ENCODE results near the gene HSP90B1.
A peak's percentile ranks its signal among the peaks of the same experiment; 100 is the strongest.

The HSP90B1 gene

DNA sequence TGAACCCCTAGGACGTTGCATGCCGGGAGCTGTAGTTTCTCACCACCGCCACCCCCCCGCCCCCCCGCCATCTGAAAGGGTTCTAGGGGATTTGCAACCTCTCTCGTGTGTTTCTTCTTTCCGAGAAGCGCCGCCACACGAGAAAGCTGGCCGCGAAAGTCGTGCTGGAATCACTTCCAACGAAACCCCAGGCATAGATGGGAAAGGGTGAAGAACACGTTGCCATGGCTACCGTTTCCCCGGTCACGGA, 501 bp upstream of the HSP90B1 start:
- no peak for DNase-seq (ENCODE audit: low read depth)

DNA sequence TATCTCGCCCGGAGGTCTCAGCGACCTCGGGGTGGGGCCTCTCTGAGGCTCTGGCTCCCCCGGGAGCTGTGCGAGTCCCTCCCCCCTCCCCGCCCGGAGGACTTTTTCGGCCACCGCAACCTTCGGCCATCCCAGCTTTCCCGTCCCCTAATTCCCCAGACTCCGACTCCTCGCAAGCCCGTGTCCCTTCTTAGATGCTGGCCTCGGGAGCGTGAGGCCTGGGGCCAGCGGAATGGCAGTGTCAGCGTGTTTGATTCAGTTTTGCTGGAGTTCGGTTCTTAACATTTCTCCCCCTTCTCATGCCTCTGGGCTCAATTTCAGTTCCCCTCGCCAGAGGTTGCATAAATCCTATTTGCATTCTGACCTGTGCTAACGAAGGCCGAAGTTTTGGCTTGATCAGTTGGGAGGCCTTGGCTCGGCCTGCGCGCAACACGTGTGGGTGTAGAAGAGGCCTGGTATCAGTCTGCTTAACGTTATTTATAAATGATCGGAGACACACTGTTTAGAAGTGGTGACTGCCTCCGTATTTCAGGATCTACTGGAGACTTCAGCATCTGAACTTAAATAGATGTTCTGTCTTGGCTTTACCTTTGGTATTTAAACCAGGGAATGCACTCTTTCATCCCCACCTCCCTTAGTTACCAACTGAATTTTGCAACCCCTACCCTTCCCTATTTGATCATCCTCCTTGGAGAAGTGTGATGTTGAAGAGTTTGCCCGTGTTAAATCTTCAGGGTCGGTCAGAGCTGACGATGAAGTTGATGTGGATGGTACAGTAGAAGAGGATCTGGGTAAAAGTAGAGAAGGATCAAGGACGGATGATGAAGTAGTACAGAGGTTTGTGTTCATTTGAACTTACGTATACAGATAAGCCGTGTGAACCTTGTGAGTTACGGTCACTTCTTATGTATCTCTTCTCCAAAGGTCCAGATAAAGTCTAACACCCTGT, 851 bp downstream of the HSP90B1 start:
- DNase-seq (ENCODE audit: low read depth): peak; percentile 28

DNA sequence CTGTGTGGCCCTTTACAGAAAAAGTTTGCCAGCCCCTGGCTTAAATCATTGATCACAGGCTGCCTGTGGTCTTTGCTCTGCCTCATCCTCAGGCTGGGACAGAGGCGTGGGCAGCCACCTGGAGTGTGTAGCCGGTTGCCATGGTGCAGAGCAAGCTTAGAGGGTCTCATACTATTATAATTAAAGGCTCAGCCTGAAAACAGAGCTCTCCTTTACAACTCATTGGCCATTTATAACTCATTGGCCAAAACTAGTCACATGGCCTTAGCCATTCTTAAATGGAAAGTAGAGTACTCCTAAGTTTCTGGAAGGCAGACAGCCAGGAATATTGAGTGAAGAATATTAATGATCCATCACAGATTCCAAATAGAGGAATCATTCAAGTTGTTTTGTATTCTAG, 3.0 kb downstream of the HSP90B1 start:
- DNase-seq (ENCODE audit: low read depth): no peak

DNA sequence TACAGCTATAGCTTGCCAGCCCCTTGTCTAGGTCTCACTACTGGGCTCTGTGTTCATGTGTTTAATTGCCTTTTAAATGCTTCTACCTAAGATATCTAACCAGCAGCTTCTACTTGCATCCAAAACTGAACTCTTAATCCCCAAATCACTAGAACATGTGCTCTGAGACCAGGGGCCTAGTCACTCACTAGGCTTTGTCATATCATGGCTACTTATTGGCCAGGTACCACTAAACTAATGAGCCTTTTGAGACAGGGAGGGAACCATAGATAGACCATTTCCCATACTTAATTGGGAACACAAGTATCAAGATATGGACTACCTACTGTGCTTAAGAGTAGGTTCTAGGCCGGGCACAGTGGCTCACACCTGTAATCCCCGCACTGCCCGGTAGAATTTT, 6.5 kb downstream of the HSP90B1 start:
- no peak for DNase-seq (ENCODE audit: low read depth)

DNA sequence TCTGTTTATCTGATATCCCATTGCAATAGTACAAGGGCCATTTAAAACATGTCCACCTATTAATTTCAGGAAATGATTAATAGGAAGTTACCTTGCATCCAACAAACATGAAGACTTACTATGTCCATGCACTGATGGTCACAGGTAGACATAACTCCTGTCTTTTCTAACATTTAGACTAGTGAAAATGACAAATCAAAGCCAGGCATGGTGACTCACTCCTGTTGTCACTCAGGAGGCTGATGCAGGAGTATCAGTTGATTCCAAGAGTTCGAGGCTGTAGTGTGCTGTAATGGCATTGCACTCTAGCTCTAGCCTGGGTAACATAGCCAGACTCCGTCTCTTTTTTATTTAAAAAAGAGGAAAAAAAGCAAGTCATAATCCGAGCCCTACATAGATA, 14.8 kb downstream of the HSP90B1 start:
- no peak for DNase-seq (ENCODE audit: low read depth)

DNA sequence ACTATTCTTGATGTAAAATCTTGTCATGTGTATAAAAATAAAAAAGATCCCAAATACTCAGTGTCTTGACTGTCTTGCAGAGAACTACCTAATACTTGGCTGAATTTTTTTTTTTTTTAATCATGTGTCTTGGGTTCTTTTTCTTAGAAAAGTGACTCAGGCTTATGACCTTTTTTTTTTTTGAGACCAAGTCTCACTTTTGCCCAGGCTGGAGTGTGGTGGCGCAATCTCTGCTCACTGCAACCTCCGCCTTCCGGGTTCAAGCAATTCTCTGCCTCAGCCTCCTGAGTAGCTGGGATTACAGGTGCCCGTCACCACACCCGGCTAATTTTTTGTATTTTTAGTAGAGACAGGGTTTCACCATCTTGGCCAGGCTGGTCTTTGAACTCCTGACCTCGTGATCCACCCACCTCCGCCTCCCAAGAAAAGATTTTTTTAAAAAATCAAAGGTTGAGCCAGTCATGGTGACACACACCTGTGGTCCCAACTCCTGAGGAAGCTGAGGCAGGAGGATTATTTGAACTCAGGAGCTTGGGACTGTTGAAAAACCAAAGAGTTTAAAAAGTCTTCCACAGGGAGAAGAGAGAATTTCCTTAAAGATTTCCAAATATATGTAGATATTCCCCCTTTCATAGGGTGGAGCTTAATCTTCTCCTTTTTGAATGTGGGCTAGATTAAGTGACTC, 17.8 kb downstream of the HSP90B1 start:
- no peak for DNase-seq (ENCODE audit: low read depth)

DNA sequence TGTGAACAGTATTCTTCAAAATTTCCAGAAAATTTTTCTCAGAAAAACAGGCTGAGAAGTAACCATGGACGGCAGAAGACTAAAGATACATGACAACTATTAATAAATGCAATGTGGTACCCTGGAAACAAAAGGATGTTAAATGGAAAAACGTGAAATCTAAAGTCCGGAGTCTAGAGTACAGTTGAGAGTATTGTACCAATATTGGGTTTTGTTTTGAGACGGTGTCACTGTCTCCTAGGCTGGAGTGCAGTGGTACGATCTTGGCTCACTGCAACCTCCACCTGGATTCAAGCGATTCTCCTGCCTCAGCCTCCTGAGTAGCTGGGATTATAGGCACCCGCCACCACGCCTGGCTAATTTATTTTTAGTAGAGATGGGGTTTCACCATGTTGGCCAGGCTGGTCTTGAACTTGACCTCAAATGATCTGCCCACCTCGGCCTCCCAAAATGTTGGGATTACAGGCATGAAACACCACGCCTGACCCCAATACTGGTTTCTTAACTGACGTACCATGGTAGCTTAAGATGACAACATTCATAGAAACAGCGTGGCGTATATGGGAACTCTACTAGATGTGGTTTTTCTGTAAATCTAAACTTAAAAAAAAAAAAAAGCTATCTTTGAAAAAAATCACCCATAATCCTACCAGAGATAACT, 18.7 kb downstream of the HSP90B1 start:
- DNase-seq (ENCODE audit: low read depth): no peak

DNA sequence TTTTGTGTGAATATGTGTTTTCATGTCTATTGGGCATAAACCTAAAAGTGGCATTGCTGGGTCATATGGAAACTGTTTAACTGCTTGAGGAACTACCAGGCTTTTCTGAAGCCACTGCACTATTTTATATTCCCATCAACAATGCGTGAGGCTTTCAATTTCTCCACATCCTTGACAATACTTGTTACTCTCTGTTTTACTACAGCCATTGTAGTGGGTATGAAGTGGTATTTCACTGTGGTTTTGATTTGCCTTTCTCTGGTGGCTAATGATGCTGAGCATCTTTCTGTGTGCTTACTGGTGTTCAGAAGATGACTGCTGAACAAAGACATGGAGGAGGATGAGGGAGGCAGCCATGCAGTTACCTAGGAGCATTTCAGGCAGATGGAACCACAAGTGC, 22.3 kb downstream of the HSP90B1 start:
- DNase-seq (ENCODE audit: low read depth): no peak

DNA sequence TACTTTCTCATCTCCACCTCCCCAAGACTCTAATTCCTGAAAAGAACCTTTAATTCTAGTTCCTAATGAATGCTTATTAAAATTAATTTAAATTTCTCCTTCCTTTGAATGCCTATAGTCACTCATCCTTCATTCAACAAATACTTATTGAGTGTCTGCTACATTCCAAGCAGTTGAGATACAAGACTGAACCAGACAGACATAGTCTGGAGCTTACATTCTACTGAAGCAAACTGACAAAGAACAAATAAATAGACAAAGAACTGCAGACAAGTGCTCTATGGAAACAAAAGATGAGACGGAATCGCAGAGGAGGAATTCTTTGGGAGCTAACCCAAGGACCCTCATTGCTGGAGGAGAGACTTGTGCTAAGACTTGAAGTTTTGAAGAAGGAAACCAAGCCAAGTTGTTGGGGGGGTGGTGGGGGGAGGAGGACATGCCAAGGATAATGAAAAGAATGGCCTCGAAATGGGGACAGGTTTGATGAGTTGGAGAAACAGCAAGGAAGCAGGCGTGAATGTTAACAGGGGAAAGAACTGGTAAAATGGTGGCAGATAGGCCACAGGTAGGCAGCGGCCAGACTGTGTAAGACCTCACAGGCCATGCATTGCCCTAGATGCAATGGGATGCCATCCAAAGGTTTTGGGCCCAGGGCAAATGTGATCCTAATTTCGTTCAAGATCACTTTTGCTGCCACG, 25.8 kb downstream of the HSP90B1 start:
- no peak for DNase-seq (ENCODE audit: low read depth)

DNA sequence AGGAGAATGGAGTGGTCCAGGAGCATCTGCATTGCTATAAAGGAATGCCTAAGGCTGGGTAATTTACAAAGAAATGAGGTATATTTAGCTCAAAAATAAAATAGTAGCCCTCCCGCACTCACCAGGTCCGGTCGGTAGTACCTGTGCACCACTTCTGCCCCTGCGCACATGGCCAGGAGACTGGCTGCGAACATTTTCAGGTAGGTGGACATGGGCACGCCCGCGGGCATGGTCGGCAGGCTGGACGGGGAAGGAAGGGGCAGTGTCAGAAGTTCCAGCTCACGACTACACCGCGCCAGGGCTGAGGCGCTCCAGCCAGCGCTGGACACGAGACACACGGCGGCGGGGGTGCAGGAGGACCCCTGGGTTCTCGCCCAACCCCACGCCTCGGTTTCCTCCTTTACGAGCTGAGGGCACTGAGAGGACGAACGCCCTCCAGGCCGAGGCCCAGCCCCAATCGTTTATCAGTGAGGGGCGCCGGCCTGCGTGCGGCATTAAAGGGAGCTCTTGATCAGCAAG, 26.4 kb downstream of the HSP90B1 start:
- DNase-seq (ENCODE audit: low read depth): no peak

DNA sequence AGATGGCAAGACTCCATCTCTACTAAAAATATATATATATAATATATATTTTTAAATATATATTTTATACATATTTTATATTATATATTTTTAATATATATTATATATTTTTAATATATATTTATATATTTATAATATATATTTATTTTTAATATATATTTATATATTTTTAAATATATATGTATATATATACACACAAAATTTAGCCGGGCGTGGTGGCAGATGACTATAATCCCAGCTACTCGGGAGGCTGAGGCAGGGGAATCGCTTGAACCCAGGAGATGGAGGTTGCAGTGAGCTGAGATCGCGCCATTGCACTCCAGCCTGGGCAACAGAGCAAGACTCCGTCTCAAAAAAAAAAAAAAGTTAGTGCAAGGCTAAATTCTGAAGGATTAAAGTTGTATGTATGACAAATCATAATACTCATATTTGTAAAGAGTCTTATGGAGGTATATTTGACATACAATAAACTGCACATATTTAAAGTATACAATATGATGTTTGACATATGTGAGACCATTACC, 27.7 kb downstream of the HSP90B1 start:
- DNase-seq (ENCODE audit: low read depth): no peak

DNA sequence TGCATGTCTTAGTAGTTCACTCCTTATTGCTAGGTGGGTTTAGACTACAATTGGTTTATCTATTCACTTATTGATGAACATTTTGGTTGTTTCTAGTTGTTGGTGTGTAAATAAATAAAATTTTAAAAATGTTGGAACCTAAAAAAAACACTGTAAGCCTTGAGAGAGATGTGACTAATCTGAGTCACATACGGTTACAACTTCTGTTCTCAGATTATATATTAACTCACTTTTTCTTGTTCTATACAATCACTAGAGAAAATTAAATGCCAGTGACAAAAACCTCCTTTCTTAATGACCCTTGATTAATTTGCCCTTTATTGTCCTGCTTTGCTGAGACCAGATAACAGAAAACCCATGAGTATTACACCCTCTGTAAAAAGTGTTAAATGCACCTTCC, 28.4 kb downstream of the HSP90B1 start:
- DNase-seq (ENCODE audit: low read depth): no peak

DNA sequence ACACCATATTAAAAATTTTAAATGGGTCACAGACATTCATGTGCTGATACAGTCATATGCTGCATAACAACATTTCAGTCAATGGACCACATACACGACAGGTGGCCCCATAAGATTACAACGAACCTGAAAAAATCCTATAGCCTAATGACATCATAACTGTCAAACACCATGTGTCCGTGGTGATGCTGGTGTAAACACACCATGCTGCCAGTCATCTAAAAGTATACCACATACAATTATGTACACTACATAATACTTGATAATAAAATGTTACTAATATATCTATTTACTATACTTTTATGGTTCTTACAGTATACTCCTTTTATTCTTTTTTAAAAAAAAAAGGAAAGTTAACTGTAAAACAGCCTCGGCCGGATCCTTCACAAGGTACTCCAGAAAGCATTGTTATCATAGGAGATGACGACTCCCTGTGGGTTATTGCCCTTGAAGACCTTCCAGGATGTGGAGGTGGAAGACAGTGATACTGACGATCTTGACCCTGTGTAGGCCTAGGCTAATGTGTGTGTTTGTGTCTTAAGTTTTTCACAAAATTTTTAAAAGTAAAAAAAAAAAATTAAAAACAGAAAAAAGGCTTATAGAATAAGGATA, 30.5 kb downstream of the HSP90B1 start:
- no peak for DNase-seq (ENCODE audit: low read depth)

DNA sequence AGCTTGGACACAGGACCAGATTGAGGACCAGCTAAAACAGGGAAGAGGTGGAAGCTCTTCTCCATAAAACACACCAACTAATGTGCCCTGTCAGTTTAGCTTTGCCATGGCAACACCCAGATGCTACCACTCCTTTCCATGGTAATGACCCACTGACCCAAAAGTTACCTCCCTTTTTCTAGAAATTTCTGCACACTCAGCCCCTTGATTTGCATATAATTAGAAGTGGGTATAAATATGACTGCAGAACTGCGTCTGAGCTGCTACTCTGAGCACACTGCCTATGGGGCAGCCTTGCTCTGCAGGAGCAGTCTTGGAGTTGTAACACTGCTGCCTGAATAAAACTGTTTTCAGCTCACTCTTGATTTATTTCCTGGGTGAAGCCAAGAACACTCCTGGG, 32.3 kb downstream of the HSP90B1 start:
- DNase-seq (ENCODE audit: low read depth): no peak

DNA sequence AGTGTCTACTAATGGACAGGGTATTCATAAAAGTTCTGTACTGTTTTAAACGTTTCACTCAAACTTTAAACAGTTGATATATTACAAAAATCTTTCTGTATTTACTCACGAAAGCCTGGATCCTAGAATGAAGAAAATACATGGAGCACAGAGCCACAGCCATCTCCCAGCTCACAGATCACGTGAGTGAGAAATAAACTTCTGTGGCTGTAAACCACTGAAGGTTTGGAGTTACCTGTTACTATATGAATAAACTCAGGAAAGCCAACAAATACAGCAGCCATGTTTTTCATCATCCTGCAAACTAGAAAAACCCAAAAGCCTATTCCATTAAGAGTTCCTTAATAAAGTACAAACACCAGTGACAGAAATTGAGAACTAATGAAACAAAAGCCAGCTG, 34.6 kb downstream of the HSP90B1 start:
- DNase-seq (ENCODE audit: low read depth): no peak

DNA sequence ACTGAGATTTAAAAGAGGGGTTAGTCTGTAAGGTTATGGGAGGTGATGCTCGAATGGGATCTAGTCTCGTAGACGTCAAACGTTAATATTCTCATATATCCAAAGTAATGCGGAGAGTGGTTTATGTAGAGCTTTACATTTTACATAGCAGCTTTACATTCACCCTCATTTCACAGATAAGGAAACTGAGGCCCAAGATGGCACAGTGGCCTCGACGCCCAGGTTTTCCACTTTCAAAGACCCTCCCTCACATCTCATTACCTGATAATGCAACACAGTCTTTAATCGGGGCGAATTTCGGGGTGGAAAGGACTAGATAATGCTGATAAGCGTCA, 35.0 kb downstream of the HSP90B1 start:
- no peak for DNase-seq (ENCODE audit: low read depth)

DNA sequence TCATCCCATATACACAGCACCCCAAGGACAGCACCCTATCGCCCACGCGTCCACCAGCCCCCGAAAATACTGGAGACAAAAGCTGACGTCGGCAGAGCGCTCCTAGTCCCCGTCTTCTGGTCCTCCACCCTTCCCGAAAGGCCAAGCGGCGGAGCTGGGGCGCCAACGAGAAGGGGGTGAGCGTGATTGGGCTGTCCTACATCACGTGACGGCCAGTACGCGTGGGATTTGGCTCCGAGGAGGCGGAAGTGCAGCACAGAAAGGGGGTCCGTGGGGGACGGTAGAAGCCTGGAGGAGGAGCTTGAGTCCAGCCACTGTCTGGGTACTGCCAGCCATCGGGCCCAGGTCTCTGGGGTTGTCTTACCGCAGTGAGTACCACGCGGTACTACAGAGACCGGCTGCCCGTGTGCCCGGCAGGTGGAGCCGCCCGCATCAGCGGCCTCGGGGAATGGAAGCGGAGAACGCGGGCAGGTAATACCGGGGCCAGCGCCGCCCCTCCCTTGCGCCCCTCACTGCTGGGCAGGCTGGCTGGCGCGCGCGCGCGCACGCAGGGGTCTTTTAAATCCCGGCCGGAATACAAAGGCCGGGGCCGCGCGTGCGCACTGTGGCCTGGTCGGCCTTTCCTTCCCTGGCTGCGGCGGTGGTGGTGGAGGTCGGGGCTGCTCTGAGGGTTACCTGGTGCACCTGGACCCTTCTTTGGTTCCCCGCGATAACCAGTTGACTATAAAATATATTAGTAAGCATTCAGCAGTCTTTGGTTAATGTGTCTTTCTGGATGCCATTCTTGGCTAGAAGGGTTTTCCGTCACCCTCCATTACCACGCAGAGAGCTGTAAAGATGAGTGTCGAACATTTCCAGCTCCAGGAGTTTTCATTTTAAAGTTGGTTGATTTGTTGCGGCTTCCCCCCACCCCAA, 35.6 kb downstream of the HSP90B1 start, which contains the start of gene TDG:
Gene TDG, plus strand, starts transcription at position 283 of the 915 bp plus-strand sequence. Its CDS starts 166 bp downstream, at position 449.
- DNase-seq (ENCODE audit: low read depth): peak; percentile 99

DNA sequence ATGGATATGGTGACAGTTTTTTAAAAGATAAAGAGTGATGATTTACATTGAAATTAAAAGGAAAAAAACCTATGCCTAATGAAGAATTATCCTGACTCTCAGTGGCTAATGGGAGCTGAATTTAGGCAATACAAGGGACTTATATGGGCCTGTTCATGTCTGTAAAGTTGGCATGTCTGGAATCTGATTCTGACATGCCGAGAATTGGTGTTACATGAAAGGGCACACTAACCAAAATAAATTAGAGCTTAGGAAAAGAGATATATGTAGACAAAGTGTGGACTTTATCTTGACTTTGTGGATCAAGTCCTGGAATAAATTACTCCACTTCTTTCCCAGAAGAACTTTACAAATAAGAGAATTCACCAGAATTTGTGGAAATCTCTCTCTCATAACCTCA, 36.5 kb downstream of the HSP90B1 start:
- DNase-seq (ENCODE audit: low read depth): no peak

DNA sequence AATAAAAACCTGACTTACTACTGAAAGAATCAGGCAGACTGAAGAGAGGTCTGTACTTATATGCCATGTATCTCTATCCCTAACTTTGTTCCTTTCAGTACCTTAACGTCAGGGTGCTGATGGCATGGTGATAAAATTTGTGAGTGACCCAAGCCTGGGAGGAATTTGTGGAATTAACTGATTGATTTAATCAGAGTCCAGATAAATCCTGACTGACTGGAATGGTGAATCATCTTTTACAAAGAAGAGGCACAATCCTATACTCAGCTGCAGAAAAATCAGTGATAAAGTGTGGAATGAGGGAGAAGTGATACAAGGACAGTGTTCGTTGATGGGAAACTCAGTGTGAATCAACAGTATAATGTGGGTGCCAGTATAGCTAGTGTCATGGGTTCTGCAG, 39.2 kb downstream of the HSP90B1 start:
- no peak for DNase-seq (ENCODE audit: low read depth)

DNA sequence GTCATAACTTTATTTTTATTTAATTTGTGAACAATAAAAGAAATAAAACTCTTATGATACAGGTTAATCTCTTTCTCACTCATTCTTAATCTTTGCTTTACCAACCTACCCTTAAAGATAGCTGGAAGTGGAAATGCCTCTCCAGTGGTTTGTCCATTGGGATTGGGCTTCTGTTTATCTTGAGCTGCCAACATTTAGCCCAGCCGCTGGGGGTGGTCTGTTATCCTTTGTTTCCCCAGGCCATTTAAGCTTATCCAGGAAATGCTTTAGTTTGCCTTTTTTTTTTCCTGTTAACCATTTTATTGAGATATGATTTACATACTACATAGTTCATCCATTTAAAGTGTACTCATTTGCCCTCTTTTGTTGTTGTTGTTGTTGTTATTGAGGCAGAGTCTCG, 43.7 kb downstream of the HSP90B1 start:
- no peak for DNase-seq (ENCODE audit: low read depth)

DNA sequence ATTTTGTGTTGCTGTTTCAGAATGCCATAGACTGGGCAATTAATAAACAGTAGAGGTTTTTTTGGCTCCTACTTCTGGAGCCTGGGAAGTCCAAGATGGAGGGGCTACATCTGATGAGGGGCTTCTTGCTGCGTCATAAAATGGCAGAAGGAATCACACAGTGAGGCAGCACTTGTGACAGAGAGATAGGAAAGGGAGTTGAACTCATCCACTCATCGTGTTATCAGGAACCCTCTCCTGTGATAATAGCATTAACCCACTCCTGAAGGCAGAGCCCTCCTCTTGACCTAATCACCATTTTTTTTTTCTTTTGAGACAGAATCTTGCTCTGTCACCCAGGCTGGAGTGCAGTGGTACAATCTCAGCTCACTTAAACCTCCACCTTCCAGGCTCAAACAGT, 45.2 kb downstream of the HSP90B1 start:
- DNase-seq (ENCODE audit: low read depth): no peak

Measured in fibroblast of the conjunctiva (primary cell).